Measurements from ENCODE around the gene TRIM43.
"Not testable (repeated sequence)": the region's sequence is repeated elsewhere in the genome, so short reads cannot be mapped to it uniquely, and the experiment has no call there.

DNA sequence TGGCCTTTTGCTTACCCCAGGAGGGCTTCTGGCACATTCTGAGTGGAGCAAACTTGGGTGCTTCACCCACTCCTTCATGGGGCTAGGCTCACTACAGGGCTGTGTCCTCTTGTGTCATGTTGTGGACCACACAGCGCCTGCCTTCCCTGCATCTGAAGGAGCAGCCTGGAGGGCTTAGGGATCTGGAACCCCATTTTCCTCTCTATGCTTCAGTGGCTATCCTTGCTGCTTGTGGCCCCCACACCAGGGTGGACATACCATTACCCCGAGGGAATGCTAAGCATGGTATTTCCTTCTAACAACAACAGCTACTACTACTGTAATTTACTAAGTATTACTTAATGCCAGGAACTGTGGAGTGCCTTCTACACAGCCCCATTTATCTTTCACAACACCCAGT, 50.6 kb downstream of the TRIM43 start:
- not testable (repeated sequence) for TF ChIP-seq POLR2AphosphoS5 (IDR thresholded peaks at IDR 0.05; ENCODE audit: insufficient read depth, low read depth, low read length); POLR2A (IDR thresholded peaks at IDR 0.05; ENCODE audit: low read depth, low read length); EZH2 (IDR thresholded peaks at IDR 0.05; ENCODE audit: borderline replicate concordance, low read depth, low read length, severe bottlenecking); MYC (IDR thresholded peaks at IDR 0.05; ENCODE audit: low read depth, low read length)
- TF ChIP-seq, protein P1, sequence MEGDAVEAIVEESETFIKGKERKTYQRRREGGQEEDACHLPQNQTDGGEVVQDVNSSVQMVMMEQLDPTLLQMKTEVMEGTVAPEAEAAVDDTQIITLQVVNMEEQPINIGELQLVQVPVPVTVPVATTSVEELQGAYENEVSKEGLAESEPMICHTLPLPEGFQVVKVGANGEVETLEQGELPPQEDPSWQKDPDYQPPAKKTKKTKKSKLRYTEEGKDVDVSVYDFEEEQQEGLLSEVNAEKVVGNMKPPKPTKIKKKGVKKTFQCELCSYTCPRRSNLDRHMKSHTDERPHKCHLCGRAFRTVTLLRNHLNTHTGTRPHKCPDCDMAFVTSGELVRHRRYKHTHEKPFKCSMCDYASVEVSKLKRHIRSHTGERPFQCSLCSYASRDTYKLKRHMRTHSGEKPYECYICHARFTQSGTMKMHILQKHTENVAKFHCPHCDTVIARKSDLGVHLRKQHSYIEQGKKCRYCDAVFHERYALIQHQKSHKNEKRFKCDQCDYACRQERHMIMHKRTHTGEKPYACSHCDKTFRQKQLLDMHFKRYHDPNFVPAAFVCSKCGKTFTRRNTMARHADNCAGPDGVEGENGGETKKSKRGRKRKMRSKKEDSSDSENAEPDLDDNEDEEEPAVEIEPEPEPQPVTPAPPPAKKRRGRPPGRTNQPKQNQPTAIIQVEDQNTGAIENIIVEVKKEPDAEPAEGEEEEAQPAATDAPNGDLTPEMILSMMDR (IDR thresholded peaks at IDR 0.05; ENCODE audit: extremely low read depth in 1 of 2, insufficient read depth in 1 of 2, low read depth in 1 of 2, low read length in 2 of 2) = not testable (repeated sequence)
